ENCODE data around the gene LBX1. TPM values are rescaled to one million over a fixed set of nuclear protein-coding genes. Genes with fewer than 3 reads are reported as not detected.

Gene LBX1
- total RNA-seq, 1 experiment from 2014 or later = not detected

- no peak for DNase-seq (ENCODE audit: low read depth, low spot score)
- ChIA-PET CTCF (interaction anchor here (1.9 kb wide), 1 partner anchor 10 kb away, joined by 6 read pairs; no protein-coding TSS in a partner anchor), RAD21 (ENCODE audit: low non-redundant PET in 1 of 2, low total read pairs in 2 of 2, uncharacterized antibody in 2 of 2, unreplicated experiment in 2 of 2) (no interaction called here)
Measured at GRCh38 chr10:101249171-101249581, 19.9 kb upstream of the LBX1 start.

GRCh38 chr10:101246639-101247038 lies 17.4 kb upstream of the LBX1 start:
- Histone ChIP-seq H2AFZ (ENCODE audit: low read depth, low read length, poor library complexity, severe bottlenecking) (no peak overlapping the region), H3K4me3 (replicated peaks in 1 of 2; ENCODE audit: low read depth in 1 of 2, low read length in 2 of 2) (no peak overlapping the region), H3K27me3 (ENCODE audit: insufficient read depth, low read length) (peaks cover 4% of the 10 kb centered on the region; the same call in 1 of the 2 replicates), H3K27ac (ENCODE audit: low read depth, low read length) (no peak overlapping the region), H3K4me2 (ENCODE audit: low read length) (no peak overlapping the region), H3K36me3 (ENCODE audit: control insufficient read depth in 1 of 2, insufficient read depth in 2 of 2, low read length in 2 of 2) (no peaks in the 10 kb centered on the region), H3K9me3 (ENCODE audit: control insufficient read depth in 1 of 2, insufficient read depth in 1 of 2, low read depth in 1 of 2, low read length in 2 of 2) (no peaks in the 10 kb centered on the region), H3K79me2 (ENCODE audit: insufficient read depth, low read length) (no peaks in the 10 kb centered on the region), H3K9ac (ENCODE audit: low read length) (no peak overlapping the region), H3K4me1 (ENCODE audit: control insufficient read depth in 1 of 2, insufficient read depth in 2 of 2, low read length in 2 of 2) (peaks cover 0 to 12% of the 10 kb centered on the region in 2 experiments; a peak in 2 of 4 replicates), H4K20me1 (ENCODE audit: insufficient read depth) (no peaks in the 10 kb centered on the region), H3K9me2 (ENCODE audit: insufficient read depth) (no peaks in the 10 kb centered on the region)
- ChIA-PET POLR2A (no interaction called here), RAD21 (ENCODE audit: low non-redundant PET in 1 of 2, low total read pairs in 2 of 2, uncharacterized antibody in 2 of 2, unreplicated experiment in 2 of 2) (no interaction called here), CTCF (no interaction called here)
- intact Hi-C loops (cut with micrococcal nuclease) = no loop called here
- no peak for TF ChIP-seq SIN3A (IDR thresholded peaks at IDR 0.05; ENCODE audit: low read depth)
- TF ChIP-seq CEBPB (IDR thresholded peaks at IDR 0.05; ENCODE audit: low read depth) = no peak
- no peak for TF ChIP-seq RAD21 (IDR thresholded peaks at IDR 0.05; ENCODE audit: low read depth)
- DNase-seq (ENCODE audit: low read depth, low spot score) (no peak), ATAC-seq (no peak)
- BruUV-seq (replicated peaks) = no TSS peak

More at GRCh38 chr10:101249171-101249581, 19.9 kb upstream of the LBX1 start:
- Histone ChIP-seq H3K27ac (ENCODE audit: low read depth, low read length) (no peak overlapping the region), H2AFZ (ENCODE audit: low read depth, low read length, poor library complexity, severe bottlenecking) (no peak overlapping the region), H3K9ac (ENCODE audit: low read length) (no peak overlapping the region), H3K36me3 (ENCODE audit: control insufficient read depth in 1 of 2, insufficient read depth in 2 of 2, low read length in 2 of 2) (no peaks in the 10 kb centered on the region), H4K20me1 (ENCODE audit: insufficient read depth) (no peaks in the 10 kb centered on the region), H3K27me3 (ENCODE audit: insufficient read depth, low read length) (peaks cover 4% of the 10 kb centered on the region; the same call in 1 of the 2 replicates), H3K9me3 (ENCODE audit: control insufficient read depth in 1 of 2, insufficient read depth in 1 of 2, low read depth in 1 of 2, low read length in 2 of 2) (no peaks in the 10 kb centered on the region), H3K4me1 (ENCODE audit: control insufficient read depth in 1 of 2, insufficient read depth in 2 of 2, low read length in 2 of 2) (peaks cover 0 to 10% of the 10 kb centered on the region in 2 experiments; a peak in 2 of 4 replicates), H3K9me2 (ENCODE audit: insufficient read depth) (no peaks in the 10 kb centered on the region), H3K4me3 (replicated peaks in 1 of 2; ENCODE audit: low read depth in 1 of 2, low read length in 2 of 2) (no peak overlapping the region), H3K4me2 (ENCODE audit: low read length) (no peak overlapping the region), H3K79me2 (ENCODE audit: insufficient read depth, low read length) (no peaks in the 10 kb centered on the region)
- intact Hi-C loops (cut with micrococcal nuclease) = no loop called here
- BruUV-seq (replicated peaks) = no TSS peak
- ATAC-seq = no peak
- TF ChIP-seq ELF1 (IDR thresholded peaks at IDR 0.05; ENCODE audit: borderline replicate concordance, low read depth) (no peak), CBX3 (IDR thresholded peaks at IDR 0.05; ENCODE audit: low read depth) (no peak), FOSL1 (IDR thresholded peaks at IDR 0.05; ENCODE audit: low read depth) (no peak), SIN3A (IDR thresholded peaks at IDR 0.05; ENCODE audit: low read depth) (no peak), SRF (IDR thresholded peaks at IDR 0.05; ENCODE audit: low read depth) (no peak), ZFX (IDR thresholded peaks at IDR 0.05) (no peak)
- POLR2A ChIA-PET = no interaction called here
